Smooth muscle cell (in vitro differentiated cells): Measurements from ENCODE around the gene RMRP. TPM values are rescaled to one million over a fixed set of nuclear protein-coding genes. Genes with fewer than 3 reads are reported as not detected.

Experiments used
- DNase-seq: peaks from one replicate; lab custom pipeline; 2025; ENCODE audit not compliant: unreplicated experiment; lab: John Stamatoyannopoulos, UW
- H2AFZ ChIP-seq: fragments of 200-600 bp; sonication (generic); 2 replicates; pipeline ENCODE4 v1.6.0; 2016; ENCODE audit warnings: antibody characterized with exemption, low read depth, mild to moderate bottlenecking
- H3F3A ChIP-seq: fragments of 200-600 bp; sonication (generic); 2 replicates; pipeline ENCODE4 v1.6.0; 2017; ENCODE audit warnings: antibody characterized with exemption, low read depth
- H3K27ac ChIP-seq: fragments of 200-600 bp; sonication (generic); 2 replicates; pipeline ENCODE4 v1.5.1; 2016; ENCODE audit warnings: low read depth, mild to moderate bottlenecking
- H3K27me3 ChIP-seq: fragments of 200-600 bp; sonication (generic); 2 replicates; pipeline ENCODE4 v1.6.1; 2016; ENCODE audit warnings: low read depth, mild to moderate bottlenecking
- H3K36me3 ChIP-seq: fragments of 200-600 bp; sonication (generic); 2 replicates; pipeline ENCODE4 v1.5.1; 2016; ENCODE audit warnings: low read depth
- H3K4me1 ChIP-seq: fragments of 200-600 bp; sonication (generic); 2 replicates; pipeline ENCODE4 v1.5.1; 2016; ENCODE audit warnings: low read depth
- H3K4me2 ChIP-seq: fragments of 200-600 bp; sonication (generic); 2 replicates; pipeline ENCODE4 v1.6.0; 2016; ENCODE audit warnings: mild to moderate bottlenecking
- H3K4me3 ChIP-seq: fragments of 200-600 bp; sonication (generic); 2 replicates; pipeline ENCODE4 v1.5.1; 2016; ENCODE audit warnings: mild to moderate bottlenecking
- H3K79me2 ChIP-seq: fragments of 200-600 bp; sonication (generic); 2 replicates; pipeline ENCODE4 v1.6.0; 2016; ENCODE audit warnings: low read depth, mild to moderate bottlenecking
- H3K9ac ChIP-seq: fragments of 200-600 bp; sonication (generic); 2 replicates; pipeline ENCODE4 v1.6.0; 2016; ENCODE audit warnings: low read depth
- H3K9me3 ChIP-seq: fragments of 200-600 bp; sonication (generic); replicated peaks from 2 replicates; pipeline ENCODE4 v1.5.1; 2016; ENCODE audit warnings: low read depth
- H4K20me1 ChIP-seq: fragments of 200-600 bp; sonication (generic); 2 replicates; pipeline ENCODE4 v1.6.0; 2016; ENCODE audit warnings: low read depth
- CTCF ChIP-seq: fragments of 200-600 bp; sonication (generic); IDR thresholded peaks from 2 replicates; pipeline ENCODE4 v1.5.1; 2017; ENCODE audit warnings: borderline replicate concordance, mild to moderate bottlenecking, antibody characterized with exemption; ENCODE audit not compliant: insufficient read depth, poor library complexity, severe bottlenecking
- WGBS: methylation state at CpG from one replicate; pipeline ENCODE4 v1.1.7; 2016; ENCODE audit warnings: low lambda C conversion rate; 5-methylcytosine and 5-hydroxymethylcytosine counted together
- polyA plus RNA-seq: library from polyadenylated mRNA; unstranded; fragments of >200 nt; fragmentation: Nextera tagmentation; extraction: Ambion mirVana; gene quantifications from 2 replicates; pipeline ENCODE4 v1.2.1, GENCODE V29; 2016
- total RNA-seq: library from RNA; depleted of rRNA; stranded (reverse); fragments of >200 nt; gene quantifications from 2 replicates; pipeline ENCODE4 v1.2.3, GENCODE V29; 2014

Gene RMRP
- total and polyA plus RNA-seq, 2 experiments from 2014 or later: 10,156 TPM; not detected in 1

DNA sequence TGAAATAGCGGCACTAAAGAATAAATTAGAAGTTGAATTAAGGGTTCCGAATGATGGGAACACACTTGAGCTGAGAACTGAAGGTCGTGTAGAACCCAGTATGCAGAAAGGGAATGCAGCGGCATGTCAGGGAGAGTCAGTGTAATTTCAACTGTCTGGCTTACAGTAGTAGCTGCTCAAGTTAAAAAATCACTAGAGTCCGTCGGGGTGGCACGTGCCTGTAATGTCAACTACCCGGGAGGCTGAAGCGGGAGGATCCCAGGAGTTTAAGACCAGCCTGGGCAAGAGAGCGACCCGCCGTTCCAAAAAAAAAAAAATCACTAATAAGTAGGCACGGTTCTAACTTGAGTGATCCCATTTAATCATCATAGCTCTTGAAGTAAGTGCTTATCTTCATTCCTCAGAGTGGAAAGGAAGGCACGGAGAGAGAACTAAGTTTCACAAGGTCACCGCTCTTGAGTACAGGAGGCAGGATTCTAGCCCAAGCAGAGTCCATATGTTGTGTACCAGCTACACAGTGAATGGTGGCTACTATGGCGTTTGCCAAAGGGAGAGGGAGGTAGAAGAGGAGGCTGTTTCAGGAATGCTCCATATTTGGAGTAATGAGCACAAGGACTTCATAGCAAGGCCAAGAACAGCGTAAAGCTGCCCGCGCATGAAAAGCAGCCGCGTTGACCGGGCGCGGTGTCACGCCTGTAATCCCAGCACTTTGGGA, 831 bp downstream of the RMRP start:
- no peaks in the 10 kb centered on the region for H3K36me3 ChIP-seq
- no peaks in the 10 kb centered on the region for H3K9me3 ChIP-seq
- peak overlapping the region; percentile 89 for H3K27ac ChIP-seq
- peak overlapping the region; percentile 36 for H3K4me3 ChIP-seq
- H3K4me2 ChIP-seq: peak overlapping the region; percentile 70
- no peaks in the 10 kb centered on the region for H4K20me1 ChIP-seq
- no peak for DNase-seq
- peaks cover 7% of the 10 kb centered on the region for H3K4me1 ChIP-seq
- peak overlapping the region; percentile 33 for H2AFZ ChIP-seq
- WGBS: 36% methylated on average over 25 of the region's 25 CpGs
- no peaks in the 10 kb centered on the region for H3K27me3 ChIP-seq
- TF ChIP-seq CTCF: no peak
- H3F3A ChIP-seq: no peaks in the 10 kb centered on the region
- peaks cover 5% of the 10 kb centered on the region for H3K79me2 ChIP-seq
- peak overlapping the region; percentile 78 for H3K9ac ChIP-seq

DNA sequence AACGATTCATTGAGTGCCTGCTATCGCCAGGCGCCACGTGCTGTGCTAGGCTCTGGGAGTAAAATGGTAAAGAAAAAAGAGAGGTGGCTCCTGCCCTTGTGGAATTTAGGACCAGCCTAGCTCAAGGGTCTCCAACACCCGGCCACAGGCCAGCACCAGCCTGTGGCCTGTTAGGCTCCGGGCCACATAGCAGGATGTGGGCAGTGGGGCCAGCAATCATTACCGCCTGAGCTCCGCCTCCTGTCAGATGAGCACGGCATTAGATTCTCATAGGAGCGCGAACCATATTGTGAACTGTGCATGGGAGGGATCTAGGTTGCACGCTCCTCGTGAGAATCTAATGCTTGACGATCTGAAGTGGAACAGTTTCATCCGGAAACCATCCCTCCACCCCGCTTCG, 1.5 kb downstream of the RMRP start:
- WGBS: 89% methylated on average over 17 of the region's 17 CpGs

DNA sequence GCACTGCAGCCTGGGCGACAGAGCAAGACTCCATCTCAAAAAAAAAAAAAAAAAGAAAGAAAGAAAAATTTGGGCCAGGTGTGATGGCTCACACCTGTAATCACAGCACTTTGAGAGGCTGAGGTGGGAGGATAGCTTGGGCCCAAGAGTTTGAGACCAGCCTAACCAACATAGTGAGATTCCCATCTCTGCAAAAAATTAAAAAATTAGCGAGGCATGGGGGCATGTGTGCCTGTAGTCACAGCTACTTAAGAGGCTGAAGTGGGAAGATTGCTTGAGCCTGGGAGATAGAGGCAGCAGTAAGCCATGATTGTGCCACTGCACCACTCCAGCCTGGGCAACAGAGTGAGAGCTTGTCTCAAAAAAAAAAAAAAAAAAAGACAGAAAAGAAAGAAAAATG, 4.2 kb downstream of the RMRP start:
- Histone ChIP-seq H3K4me1 (no peaks in the 10 kb centered on the region), H3K27ac (no peak overlapping the region), H3K4me3 (no peak overlapping the region), H2AFZ (no peak overlapping the region), H3K79me2 (no peaks in the 10 kb centered on the region), H3K4me2 (no peak overlapping the region), H3K36me3 (no peaks in the 10 kb centered on the region), H3K9ac (no peak overlapping the region), H3K27me3 (no peaks in the 10 kb centered on the region), H4K20me1 (no peaks in the 10 kb centered on the region), H3F3A (no peaks in the 10 kb centered on the region), H3K9me3 (no peaks in the 10 kb centered on the region)
- 91% methylated on average over 2 of the region's 2 CpGs for WGBS
- no peak for TF ChIP-seq CTCF
- DNase-seq: no peak

More for the DNA sequence above, 1.5 kb downstream of the RMRP start:
- no peak for DNase-seq
- no peak for TF ChIP-seq CTCF
- Histone ChIP-seq H3F3A (no peaks in the 10 kb centered on the region), H3K4me3 (no peak overlapping the region), H3K4me2 (no peak overlapping the region), H3K9me3 (no peaks in the 10 kb centered on the region), H3K27ac (no peak overlapping the region), H3K79me2 (peaks cover 5% of the 10 kb centered on the region), H3K36me3 (no peaks in the 10 kb centered on the region), H4K20me1 (no peaks in the 10 kb centered on the region), H3K27me3 (no peaks in the 10 kb centered on the region), H3K9ac (no peak overlapping the region), H2AFZ (no peak overlapping the region), H3K4me1 (peaks cover 7% of the 10 kb centered on the region)

GRCh38 chr9:35652829-35653209, 5.0 kb downstream of the RMRP start:
- Histone ChIP-seq H3K4me3 (no peak overlapping the region), H3K4me2 (no peak overlapping the region), H3K27ac (peak overlapping the region; percentile 30), H3K4me1 (no peaks in the 10 kb centered on the region), H3K79me2 (no peaks in the 10 kb centered on the region), H3K27me3 (no peaks in the 10 kb centered on the region), H3K9me3 (no peaks in the 10 kb centered on the region), H3K36me3 (no peaks in the 10 kb centered on the region), H3F3A (no peaks in the 10 kb centered on the region), H4K20me1 (no peaks in the 10 kb centered on the region), H2AFZ (no peak overlapping the region), H3K9ac (no peak overlapping the region)
- TF ChIP-seq CTCF: no peak
- 86% methylated on average over 8 of the region's 8 CpGs for WGBS
- no peak for DNase-seq
